GM18508 (cell line): ENCODE results near the gene ITPRIPL2.

Source experiments
- ATAC-seq: cut with Tn5 transposase; IDR thresholded peaks from one replicate; pipeline ENCODE4 v1.9.1; 2021; ENCODE audit warnings: moderate number of reproducible peaks; ENCODE audit not compliant: insufficient read depth, unreplicated experiment

The ITPRIPL2 gene

DNA sequence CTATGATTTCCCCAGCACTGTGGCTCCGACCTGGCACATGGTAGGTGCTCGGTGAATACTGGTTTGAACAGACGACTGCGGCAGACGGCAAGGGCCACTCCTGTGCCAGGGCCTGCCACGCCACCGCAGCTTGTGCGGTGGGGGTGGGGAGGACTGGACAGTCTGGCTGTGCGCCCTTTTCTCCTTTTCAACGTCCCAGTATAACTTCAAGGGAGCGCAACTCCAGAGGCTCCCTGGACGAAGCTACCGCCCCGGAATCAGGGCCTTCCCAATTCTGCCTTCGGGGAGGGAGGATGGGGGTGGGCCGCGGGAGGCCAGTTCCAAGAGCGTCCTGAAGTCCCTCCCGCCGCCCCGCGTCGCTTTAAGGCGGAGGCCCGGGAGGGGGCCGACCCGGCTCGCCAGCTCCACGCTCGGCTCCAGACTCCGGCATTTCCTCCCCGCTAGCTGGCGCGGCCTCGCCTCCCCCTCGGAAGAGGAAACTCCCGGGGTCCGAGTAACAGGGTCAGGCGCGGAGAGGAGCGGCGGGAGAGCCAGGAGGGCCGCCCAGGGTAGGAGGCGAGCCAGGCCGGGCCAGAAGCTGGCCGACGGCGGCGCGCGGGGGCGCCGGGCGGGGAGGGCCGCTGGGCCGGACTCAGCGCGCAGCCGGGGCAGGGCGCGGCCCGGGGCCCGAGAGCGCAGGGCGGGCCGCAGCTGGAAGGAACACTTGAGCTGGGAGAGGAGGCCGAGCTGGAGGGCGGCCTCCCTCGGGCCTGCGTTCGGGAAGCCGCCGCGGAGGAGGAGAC is at the start of gene ITPRIPL2:
Gene ITPRIPL2, plus strand, starts transcription at position 388 of the 782 bp plus-strand sequence. CDS start 498 bp downstream, outside the sequence.
- no peak for ATAC-seq

- no peak for ATAC-seq
Measured at GRCh38 chr16:19066988-19067348, 46.8 kb upstream of the ITPRIPL2 start.

- ATAC-seq = peak; percentile 78
Measured at GRCh38 chr16:19067349-19068236, 46.2 kb upstream of the ITPRIPL2 start, which contains the start of gene COQ7. Gene COQ7 (plus strand): TSS chr16:19067614. CDS start chr16:19067665, 51 bp downstream.

DNA sequence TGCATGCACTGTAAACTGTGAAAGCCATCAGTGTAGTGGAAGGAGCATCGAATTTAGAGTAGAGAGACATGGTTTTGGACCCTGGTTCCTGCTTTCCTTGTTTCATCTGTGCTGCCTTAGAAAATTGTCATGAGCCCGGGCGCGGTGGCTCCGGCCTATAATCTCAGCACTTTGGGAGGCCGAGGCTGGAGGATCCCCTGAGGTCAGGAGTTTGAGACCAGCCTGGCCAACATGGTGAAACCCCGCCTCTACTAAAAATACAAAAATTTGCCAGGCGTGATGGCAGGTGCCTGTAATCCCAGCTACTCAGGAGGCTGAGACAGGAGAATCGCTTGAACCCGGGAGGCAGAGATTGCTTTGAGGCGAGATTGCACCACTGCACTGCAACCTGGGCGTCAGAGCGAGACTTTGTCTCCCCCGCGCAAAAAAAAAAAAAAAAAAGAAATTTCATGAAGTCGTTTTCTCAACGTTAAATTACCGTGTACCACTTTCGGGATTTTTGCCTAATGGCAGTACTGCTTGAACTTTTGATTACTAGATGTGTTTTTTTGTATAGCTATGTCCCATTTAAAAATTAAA is 45.4 kb upstream of the ITPRIPL2 start:
- no peak for ATAC-seq

GRCh38 chr16:19071811-19072777 is 41.7 kb upstream of the ITPRIPL2 start:
- ATAC-seq = no peak

DNA sequence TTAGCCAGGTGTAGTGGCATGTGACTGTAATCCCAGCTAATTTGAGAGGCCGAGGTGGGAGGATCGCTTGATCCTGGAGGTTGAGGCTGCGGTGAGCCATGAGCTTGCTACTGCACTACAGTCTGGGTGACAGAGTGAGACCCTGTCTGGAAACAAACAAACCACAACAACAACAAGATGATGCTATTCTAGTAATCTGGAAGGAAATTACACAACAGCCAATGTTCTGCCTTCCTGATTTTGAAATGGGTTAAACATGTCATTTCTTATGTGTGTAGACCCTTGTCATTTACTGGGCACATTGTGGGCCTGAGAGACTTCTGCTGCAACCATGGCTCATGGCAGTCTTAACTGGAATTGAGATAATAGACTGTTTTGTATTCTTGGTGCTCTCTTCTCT is 40.4 kb upstream of the ITPRIPL2 start:
- no peak for ATAC-seq

DNA sequence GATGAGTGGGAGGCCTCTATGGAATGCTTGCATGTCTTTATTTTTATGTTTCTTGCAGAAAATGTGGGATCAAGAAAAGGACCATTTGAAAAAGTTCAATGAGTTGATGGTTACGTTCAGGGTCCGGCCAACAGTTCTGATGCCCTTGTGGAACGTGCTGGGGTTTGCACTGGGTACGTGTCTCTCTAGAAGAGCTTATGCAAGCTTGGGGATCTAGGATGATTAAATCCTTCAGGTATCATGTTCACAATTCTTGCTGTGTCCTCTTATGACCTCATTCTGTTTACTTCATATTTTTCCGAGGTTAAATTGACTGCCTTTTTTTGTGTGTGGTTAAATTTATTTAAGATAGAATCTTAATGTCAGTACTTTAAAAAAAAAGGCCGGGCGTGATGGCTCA is 39.9 kb upstream of the ITPRIPL2 start:
- ATAC-seq = no peak

- no peak for ATAC-seq
Measured at GRCh38 chr16:19075511-19075910, 38.3 kb upstream of the ITPRIPL2 start.

GRCh38 chr16:19077879-19078278 is 35.9 kb upstream of the ITPRIPL2 start:
- ATAC-seq = no peak

DNA sequence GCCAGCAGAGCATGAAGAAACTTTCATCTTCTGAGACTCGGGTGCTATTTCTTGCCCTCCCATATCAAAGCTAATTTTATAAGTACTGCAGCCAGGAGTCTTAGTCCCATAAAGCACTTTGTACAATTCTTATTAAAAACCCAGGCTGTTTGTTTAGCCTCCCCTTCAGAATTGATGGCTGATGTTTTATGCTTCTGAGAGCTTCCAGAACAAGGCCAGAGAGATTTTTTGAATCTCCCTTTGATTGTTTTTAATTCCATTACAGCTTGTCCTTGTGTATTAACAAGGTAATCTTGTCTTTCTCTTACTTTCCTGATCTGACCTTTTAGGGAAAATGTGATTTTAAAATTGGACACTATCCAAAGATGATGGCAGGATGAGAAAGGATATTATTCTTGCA is 30.1 kb upstream of the ITPRIPL2 start:
- ATAC-seq = no peak

GRCh38 chr16:19084139-19084538 is 29.6 kb upstream of the ITPRIPL2 start:
- ATAC-seq = no peak

- ATAC-seq = no peak
Measured at GRCh38 chr16:19084879-19085278, 28.9 kb upstream of the ITPRIPL2 start.

DNA sequence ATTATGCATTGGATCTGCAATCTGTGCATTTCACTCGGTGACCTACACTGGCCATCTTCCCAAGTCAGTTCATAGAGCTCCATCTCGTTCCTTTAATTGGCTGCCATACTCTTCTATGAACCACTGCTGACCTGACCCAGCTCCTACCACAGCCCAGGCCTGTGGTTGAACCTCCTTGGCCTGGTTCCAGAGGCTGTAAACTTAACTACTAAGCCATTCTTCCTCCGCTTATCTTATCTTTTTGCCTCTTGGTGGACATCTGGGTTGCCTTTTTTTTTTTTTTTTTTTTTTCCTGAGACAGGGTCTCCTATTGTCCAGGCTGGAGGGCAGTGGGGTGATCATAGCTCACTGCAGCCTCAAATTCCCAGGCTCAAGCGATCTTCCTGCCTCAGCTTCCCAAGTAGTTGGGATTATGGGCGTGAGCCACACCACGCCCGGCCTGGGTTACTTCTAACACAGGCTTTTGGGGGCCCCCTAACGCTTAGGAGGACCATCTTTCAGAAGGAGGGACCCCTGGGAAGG is 28.0 kb upstream of the ITPRIPL2 start:
- ATAC-seq = no peak

DNA sequence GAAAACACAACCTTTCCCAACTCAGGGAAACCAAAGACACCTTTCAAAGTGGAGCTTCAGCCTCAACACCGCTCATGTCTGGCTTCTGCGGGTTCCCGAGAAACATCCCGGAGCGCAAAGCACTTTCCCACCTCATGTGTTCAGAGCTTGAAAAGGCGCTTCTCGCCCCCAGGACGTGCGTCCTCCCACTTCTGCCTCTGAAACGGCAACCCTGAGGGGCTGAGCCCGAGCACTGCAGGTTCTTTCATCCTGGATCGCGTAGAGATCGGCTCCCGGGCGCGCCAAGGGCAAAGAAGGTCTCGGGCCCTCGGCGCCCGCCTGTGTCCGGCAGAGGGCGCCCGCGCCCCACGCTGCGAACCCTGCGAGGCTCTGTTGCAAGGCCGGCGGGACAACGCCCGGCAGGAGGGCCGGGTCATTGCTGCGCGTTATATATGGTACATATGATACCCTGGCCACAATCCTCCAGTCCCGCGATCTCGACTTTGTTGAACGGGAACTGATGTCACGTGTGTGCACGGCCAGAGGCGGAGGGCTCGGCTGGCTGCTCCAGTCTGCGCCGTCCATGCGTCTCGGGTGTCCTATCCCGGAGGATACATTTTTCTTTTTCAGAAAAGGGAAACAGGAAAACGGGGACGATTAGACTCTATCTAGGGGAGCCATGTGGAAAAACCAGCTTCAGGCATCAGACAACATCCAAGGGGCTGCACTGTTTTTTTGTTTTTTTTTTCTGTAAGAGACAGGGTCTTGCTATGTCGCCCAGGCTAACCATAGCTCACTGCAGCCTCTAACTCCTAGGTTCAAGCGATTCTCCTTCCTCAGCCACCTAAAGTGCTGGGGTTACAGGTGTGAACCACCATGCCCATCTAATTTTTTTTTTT is 27.2 kb upstream of the ITPRIPL2 start:
- no peak for ATAC-seq

- no peak for ATAC-seq
Measured at GRCh38 chr16:19088341-19088916, 25.3 kb upstream of the ITPRIPL2 start.

GRCh38 chr16:19089410-19089955 is 24.3 kb upstream of the ITPRIPL2 start:
- no peak for ATAC-seq

DNA sequence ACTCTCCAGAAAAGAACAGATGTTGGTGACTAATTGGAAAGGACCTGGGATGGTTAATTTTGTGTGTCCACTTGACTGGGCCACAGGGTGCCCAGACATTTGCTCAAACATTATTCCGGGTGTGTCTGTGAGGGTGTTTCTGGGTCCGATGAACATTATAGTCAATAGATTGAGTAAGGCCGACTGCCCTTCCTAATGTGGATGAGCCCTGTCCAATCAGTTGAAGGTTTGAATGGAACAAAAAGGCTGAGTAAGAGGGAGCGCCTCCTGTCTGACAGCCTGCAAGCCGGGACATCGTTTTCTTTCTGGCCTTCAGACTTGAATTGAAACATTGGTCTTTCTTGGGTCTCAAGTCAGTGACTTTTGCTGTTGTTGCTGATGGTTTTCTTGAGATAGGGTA is 22.8 kb upstream of the ITPRIPL2 start:
- no peak for ATAC-seq
